ENCODE measurements around the gene PCDHGC5.

The PCDHGC5 gene

GRCh38 chr5:141491323-141492167 lies 2.7 kb downstream of the PCDHGC5 start:
- no peak for TF ChIP-seq CTCF (IDR thresholded peaks at IDR 0.05)

- no peak for TF ChIP-seq CTCF (IDR thresholded peaks at IDR 0.05)
These were observed 3.4 kb downstream of the PCDHGC5 start for GRCh38 chr5:141492168-141492885.

- no peak for TF ChIP-seq CTCF (IDR thresholded peaks at IDR 0.05)
These were observed 4.9 kb downstream of the PCDHGC5 start for GRCh38 chr5:141493500-141494422.

- no peak for TF ChIP-seq CTCF (IDR thresholded peaks at IDR 0.05)
These were observed 6.0 kb downstream of the PCDHGC5 start for GRCh38 chr5:141494761-141495452.

- no peak for TF ChIP-seq CTCF (IDR thresholded peaks at IDR 0.05)
These were observed 6.6 kb downstream of the PCDHGC5 start for GRCh38 chr5:141495453-141495811.

- TF ChIP-seq CTCF (IDR thresholded peaks at IDR 0.05), result no peak
These were observed 7.2 kb downstream of the PCDHGC5 start for GRCh38 chr5:141496038-141496437.

GRCh38 chr5:141501761-141502160 lies 12.9 kb downstream of the PCDHGC5 start:
- TF ChIP-seq CTCF (IDR thresholded peaks at IDR 0.05), result no peak
